Activated CD4-positive, alpha-beta T cell treated with anti-CD3 and anti-CD28 coated beads, Interleukin-2, Interleukin-4, amounts not matched to agents 100 ng/mL and 50 ng/mL, durations not matched to agents 16 hours and 8 hours (primary cell): ENCODE data around the gene CR2.
"Not testable (repeated sequence)": the region's sequence is repeated elsewhere in the genome, so short reads cannot be mapped to it uniquely, and the experiment has no call there.

Experiments used
- DNase-seq: peaks from one replicate; pipeline ENCODE4 v3.0.0-alpha.2; 2020; ENCODE audit warnings: low spot score

The CR2 gene

DNA sequence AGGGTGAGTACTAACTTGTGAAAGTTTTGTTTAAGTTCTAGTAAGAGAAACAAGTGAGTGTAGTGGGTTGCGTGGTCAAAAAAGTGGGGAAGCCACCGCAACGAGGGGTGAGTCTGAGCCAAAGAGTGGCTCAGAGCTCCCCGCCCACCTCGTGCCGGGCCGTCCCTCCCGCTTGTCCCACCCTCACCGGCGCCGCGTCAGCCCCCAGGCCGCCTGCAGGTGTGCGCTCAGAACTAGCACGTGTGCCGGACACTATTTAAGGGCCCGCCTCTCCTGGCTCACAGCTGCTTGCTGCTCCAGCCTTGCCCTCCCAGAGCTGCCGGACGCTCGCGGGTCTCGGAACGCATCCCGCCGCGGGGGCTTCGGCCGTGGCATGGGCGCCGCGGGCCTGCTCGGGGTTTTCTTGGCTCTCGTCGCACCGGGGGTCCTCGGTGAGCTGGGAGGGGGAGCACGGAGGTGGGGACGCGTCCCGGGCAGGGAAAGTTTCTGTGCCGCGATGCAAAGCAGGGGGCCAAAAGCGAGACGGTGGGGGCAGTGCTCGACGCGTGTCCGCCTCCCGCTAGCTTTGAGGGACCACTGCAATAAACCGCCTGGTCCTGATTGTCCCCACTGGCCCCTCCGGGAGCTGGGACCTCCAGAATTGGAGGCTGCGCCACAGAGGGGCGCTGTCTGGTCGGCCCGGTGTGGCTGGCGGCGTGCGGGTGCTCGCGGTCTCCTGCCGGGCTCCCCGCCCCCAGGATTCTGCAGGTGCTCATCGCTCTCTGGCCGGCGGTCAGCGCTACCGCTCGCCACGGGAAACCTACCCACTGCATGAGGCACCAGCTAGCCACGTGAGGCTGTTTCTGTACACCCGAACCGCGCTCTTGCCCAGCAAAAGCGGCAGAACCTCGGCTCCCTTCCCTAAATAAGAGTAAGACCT, at the start of gene CR2:
Gene CR2, plus strand, starts transcription at position 283 of the 919 bp plus-strand sequence. Its CDS starts 91 bp downstream, at position 374.
- no peak for DNase-seq

DNA sequence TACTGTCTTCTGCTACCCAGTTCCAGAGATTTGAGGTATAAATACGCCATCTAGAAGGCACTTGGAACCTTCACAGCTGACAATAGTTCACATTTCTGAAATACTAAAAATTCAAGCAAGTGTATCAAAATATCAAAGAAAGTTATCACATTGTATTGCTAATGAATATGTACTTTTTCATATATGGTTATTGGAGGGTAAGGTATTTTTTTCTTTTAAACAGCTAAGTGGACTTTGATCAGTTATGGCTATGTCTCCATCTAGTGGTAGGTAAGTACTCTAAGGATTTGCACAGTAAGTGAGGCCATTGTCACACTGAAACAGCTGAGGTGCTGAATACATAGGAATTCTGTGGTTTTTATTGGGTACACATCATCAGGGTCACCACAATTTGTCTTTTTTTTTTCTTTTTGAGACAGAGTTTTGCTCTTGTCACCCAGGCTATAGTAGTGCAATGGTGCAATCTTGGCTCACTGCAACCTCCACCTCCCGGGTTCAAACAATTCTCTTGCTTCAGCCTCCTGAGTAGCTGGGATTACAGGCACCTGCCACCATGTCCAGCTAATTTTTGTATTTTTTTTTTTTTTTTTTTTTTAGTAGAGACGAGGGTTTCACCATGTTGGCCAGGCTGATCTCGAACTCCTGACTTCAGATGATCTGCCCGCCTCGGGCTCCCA, 49.1 kb upstream of the CR2 start:
- peak; percentile 63 for DNase-seq

DNA sequence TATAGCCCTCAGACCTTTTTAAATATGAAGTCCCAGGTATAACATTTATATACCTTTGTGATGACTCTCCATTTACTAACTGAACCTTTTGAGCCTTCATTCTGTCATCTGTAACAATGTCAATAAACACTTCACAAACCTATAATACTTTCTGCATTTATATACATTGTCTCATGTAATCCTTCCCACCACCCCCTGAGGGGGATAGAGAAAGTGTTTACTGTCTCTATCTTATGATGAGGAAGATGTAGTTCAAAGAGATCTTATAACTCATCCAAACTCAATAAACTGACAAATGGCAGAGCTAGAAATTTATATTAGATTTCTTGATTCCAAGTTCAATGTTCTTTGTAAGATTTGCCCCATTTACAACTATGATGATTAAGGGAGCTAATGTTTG, 48.3 kb upstream of the CR2 start:
- no peak for DNase-seq

DNA sequence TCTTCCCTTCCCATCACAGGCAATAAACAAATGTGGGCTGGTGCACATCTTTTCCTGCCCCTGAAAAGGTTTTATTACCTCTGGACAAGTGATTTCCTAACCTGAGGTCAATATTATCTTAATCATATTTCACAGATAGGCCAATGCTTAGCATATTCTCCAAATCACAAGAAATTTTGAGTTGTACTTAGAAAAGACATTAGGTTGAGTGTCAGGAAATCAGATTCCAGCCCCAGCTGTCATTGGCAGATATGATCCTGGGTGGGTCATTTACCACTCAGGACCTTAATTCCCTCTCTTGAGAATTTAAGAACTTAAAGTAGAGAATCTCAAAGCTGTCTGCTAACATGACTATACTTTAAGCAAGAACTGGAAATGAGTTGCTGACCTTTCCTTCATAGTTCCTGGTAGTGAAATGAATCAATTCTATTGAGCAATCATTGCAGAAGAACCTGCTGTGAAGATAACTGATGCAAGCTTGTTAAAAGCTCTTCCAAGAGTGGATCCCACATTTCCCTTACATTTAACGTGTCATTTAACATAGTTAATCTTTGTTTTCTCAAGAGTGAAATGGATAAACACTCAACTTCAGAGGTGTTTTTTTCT, 46.4 kb upstream of the CR2 start:
- peak; percentile 52 for DNase-seq

DNA sequence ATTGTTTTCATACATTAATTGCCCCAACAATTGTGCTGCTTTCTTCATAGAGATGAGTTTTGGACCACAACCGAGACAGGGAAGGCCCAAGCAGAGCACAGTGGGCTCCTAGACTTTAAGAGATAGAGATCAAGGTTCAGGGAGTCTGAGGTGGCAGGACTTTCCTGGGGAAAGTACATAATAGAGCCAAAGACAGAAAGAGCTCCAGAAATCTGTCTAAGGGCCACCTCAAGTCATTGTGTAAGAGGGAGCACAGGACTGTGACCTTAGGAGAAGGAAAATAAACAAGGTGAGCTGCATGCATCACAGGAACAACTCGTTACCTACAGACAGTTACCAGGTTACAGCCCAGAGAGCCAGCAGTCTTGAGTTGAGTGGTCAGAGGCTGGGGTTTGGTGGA, 41.3 kb upstream of the CR2 start:
- no peak for DNase-seq

DNA sequence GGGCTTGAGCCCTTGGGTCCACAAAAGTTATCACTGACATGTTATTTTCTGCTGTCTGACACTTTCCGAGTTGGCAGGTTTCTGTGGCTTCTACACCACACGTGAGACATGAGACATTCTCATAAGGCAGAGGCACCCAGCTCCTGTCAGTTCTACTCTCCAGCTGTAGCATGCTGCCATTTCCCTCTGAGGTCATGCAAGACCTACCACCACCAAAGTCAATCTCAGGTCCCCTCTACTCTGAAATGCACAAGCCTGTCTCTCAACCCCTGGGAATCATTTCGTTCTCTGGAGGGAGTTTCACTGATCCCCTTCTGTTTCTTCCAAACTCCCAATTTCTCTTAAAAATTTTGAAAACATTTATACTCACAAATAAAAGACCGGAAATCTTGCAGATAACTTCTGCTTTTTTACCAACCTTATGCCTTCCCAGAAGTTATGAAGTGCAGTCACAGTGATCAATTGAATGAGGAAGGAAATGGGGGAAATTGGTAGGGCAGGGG, 39.5 kb upstream of the CR2 start:
- peak; percentile 55 for DNase-seq

DNA sequence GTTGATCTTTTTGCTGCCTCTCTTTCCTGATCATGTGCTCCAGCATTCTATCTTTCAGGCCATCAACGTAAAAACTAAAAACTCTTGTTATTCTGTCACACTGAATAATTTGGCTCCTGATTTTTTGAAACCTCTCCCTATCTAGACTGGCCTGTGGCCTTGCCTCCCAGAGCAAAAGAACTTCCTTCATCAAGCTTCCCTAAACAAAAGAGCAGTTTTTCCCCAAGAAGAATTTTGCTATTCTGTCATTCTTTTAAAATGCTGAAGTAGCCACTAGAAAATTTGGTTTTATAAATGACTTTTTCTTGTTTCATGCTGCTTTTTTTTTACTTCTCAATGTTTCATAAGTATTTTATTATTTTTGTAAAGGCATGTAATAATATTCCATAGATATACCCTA, 37.1 kb upstream of the CR2 start:
- no peak for DNase-seq

DNA sequence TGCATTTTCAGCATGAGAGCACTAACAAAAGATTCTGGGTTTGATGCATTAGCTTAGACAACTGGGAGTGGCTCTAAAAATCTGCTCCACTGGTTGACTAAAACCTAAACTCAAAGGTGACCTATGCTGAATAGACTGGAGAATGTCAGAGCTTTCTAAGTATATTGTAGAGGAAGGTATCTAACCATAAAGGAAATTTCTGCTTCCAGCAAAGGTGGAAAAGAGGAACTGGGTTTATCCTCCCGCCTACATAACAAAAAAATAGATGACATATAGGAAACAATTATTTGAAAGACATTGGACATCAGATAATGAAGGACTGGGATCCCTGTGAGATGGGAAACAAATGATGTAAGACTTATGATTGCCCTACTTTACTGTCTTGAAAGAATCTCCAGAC, 35.8 kb upstream of the CR2 start:
- DNase-seq, result no peak

DNA sequence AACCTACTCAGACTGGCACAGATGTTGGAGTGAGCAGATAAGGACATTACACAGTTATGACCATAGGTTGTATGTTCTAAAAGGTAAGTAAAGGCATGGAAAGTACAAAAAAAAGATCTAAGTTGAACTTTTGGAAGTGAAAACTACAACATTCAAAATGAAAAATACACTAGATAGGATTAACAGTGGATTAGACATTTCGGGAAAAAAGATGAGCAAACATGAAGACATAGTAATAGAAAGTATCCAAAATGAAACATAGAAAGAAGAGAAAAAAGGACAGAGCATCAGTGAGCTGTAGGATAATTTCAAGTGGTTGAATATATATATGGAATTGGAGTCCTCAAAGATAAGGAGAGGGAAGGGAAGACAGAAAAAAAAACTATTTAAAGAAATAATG, 34.0 kb upstream of the CR2 start:
- no peak for DNase-seq

DNA sequence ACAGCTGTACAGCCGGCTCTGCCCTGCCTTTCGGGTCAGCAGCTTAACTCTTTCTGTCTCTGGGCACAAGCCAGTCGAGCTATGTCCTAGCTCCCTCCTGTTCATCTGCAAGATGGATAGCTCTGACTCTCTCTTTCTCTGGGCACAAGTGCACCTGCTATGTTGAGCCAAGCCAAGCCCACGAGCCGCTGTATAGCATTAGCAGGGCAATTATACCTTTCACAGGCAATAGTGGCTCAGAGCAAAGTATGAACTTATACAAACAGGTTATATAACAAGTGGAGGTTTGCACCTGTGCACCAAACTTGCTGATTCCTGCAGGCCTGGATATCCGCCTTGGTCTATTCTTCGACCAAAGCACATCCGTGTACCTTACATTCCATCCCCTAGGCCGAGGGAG, 33.0 kb upstream of the CR2 start:
- DNase-seq, result no peak

DNA sequence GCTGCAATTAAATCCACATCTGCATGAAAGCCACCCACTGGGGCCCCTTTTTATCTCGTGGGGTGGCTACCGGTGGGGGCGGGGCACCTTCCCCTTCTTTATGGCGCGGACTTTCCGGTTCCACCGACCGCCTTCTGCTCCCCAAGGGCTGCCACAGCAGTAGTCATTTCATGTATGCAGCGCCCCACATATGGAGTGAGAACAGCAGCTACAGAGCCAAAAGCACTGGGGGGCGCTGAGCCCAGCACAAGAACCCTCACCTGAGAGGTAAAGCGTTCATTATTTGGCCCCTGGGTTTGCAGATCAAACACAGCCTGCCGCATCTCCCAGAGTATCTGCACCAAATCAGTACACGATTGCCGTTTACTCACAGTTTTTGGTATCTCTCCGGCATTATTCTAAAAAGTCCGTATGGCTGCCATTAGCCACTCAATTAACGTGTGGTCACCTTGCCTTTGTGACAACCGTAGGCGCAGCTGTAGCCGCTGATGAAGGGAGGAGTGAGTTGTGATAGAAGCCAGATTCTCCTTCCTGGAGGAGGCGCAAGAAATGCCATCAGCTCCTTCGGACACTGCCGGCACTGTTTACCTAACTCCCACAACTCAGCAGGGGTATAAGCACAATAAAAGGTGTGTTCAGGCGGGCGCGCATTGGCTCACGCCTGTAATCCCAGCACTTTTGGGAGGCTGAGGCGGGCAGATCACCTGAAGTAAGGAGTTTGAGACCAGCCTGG, 30.4 kb upstream of the CR2 start:
- no peak for DNase-seq

DNA sequence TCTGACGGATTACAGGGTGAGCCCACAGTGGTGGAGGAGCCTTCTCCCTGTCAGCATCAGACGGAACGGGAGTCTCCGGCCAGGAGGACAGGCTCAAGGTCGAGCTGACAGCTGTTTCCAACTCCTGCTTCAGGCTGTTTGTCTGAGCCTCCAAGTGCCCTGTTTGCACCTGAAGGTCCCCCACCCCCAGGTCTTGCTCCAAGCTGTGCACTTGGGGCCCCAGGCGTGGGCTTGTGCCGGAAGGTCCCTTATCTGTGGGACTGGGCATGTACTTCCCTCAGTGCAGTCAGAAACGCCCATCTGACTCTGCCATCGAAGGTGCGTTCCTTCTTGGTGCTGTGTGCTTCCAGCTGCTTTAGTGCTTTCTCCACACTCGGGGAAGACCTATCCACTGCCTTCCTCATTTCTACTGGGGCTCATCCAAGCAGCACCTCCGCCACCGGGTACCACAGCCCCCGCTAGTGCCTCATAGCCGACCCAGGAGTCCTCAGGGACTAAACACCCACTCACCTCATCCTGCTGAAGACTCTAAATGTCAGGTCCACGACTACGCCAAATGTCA, 29.5 kb upstream of the CR2 start:
- DNase-seq, result no peak

DNA sequence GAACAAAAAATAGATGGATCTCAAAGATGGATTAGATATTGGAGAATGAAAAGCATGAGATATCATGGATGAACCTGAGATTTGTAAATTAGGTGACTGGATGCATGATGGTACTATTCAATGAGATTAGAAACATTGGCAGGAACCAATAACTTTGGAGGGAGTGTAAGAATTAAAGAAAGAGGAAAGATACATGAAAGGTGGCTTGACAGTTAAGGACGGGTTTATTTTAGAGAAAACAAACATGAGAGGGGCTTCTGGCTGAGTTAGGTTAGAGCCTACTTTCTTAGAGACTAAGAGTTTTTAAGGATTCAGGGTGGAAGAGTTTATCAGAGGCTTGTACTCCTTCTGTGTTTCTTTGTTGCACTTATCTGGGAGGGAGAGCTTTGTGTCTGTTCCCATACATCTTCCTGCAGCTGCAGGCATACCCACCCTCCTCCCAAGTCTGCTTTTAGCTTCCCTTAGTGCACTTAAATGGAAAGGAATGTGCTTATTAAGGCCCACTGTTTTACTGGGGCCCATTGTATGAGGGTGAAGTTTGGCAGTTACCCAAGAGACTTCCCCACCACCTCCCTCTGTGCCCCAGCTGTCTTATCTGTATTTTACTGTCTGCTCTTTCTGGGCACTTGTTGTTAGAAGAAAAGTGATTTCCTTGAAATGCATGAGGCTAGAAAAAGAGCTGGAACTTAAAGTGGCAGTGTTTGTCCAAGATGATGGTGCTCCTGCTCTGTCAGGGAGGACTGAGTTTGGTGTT, 26.1 kb upstream of the CR2 start:
- no peak for DNase-seq

DNA sequence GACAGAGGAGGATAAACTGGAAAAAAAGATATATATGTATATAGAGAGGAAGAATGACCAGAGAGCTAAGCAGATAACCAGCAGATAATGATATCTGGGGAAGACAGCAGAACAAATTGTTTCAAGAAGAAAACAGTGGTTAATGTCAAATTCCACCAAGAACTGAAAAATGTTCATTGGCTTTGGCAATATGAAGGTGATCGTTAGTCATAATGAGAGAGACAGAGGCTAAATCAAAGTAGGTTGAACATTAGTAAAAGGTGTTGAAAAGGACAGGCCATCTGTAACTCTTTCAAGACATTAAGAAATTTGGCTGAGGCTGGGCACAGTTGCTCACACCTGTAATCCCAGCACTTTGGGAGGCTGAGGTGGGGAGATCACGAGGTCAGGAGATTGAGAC, 25.3 kb upstream of the CR2 start:
- no peak for DNase-seq

DNA sequence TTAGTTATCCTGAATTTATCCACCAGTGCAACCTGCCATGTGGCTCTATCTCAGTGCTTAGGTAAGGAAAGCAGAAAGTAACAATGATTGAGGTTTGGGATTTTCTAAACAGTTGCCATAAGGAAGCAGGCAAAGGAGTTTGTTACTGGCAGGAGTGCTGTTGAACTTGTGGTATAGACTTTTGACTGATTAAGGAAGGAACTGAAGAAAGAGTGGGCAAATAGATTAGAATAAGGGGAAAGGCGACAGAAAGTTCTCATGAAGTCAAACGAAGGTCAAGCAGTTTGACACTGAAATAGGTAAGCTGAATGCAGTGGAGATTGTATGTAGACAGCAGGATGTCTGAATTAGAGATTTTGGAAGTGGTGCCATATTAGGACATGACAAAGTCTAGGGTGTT, 24.2 kb upstream of the CR2 start:
- DNase-seq, result no peak

DNA sequence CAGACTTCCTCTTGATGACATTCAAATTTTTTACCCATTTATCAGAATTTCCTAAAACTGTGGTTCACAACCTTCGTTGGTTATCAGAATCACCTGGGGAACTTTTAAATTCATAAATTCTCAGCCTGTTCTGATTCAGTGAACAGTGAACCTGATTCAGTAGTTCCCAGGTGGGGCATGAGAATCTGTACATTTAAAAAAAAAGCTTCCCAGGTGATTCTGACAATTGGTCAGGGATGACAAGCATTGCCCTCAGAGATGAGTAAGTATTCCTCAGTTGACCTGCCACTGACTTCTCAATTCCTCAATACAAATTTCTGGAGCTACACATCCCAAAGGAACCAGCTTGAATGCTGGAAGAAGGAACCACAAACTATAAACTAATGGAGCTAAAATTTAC, 23.5 kb upstream of the CR2 start:
- DNase-seq, result no peak

DNA sequence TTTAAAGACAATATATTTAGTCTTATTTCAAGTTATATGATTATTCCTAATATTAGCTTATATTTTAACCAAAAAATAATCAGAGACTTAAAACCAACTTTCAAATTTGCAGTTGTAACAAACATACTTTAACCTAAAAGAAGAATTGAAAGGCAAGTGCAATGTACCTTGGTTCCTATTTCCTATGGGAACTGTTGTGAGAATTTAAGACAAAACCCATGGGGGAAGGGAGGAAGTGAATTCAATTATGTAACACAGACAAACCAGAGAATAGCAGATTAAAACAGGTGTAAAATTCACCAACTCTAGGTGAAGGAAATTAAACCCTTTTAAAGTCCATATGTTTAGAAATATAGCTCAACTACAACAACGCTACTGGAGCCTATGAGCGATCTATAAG, 22.6 kb upstream of the CR2 start:
- DNase-seq, result no peak

DNA sequence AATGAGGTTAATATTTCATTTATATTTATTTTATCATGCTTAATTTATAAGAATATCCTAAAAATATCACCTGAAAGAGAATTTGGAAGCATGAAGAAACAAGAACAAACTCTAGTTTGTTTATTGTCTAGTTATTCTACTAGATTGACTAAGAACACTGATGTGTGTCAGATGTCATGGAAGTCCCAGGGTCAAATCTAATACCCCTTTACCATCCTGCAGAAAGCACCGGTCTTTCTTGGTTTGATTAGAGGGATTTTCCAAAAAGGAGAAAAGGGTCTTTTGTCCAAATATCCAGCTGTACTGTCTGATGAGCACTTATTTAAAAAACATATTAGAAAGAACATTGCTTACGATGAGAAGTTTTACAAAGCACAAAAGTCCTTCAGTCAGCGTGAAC, 20.7 kb upstream of the CR2 start:
- no peak for DNase-seq

DNA sequence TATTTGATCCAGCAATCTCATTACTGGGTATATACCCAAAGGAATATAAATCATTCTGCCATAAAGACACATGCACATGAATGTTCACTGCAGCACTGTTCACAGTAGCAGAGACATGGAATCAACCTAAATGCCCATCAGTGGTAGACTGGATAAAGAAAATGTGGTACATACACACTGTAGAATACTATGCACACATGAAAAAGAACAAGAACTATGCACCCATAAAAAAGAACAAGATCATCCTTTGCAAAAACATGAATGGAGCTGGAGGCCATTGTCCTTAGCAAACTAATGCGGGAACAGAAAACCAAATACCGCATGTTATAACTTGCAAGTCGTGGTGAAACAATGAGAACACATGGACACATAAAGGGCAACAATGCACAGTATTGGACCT, 17.4 kb upstream of the CR2 start:
- DNase-seq, result not testable (repeated sequence)

DNA sequence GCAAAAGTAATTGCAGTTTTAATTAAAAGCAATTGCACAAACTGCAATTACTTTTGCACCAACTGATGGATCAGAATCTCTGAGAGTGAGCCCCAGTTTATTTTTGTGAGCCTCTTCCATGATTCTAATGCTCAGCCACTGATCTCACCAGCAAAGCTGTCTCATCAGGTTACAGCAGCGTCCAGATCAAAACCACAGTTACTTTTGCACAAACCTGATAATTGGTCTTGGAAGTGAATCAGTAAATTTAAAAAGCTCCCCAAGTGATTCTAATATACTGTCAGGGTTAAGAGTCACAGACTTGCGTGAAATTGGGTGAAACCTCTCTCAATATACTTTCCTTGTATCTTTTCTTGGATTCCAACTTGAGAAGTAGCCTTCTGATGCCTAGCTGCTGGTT, 13.5 kb upstream of the CR2 start:
- no peak for DNase-seq

DNA sequence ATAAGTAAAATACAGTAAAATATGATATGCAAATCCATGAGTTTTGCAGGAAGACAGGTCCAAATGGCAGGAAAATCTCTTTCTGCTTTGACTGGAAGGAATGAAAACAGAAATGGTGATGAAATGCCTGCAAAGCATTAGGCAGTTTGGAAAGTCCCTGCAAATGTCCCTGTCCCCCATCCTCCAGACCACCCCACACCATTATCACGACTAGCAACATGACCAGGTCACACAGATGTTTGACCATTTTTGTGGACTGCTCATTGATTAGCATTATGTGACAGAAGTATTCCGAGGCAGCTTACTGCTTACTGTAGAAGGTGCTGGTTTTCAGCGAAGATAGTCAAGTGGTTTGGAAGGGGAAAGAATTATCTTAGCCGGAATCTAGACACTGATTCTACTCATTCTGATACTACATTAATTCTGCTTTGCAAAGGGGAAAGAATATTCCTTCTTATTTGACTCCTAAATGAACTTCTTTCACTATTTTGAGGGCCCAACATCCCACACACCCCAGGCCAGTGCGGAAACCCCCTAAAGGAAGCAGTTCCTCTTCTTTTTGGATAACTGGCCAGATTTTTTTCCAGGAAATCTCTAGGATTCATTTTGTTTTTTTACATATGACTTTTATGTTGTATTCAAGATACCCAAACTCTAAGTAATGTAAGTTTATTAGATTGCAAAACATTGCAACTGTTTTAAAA, 9.5 kb upstream of the CR2 start:
- DNase-seq, result no peak
